Common myeloid progenitor, CD34-positive (primary cell): ENCODE results near the gene PTBP1.

ENCODE experiments used
- CTCF ChIA-PET: fragments of 350-600 bp; sonication (Branson Sonifier 250); formaldehyde crosslinking; loops from one replicate; lab custom pipeline; 2021; ENCODE audit warnings: antibody characterized with exemption; lab: Charles Lee
- POLR2A ChIA-PET: fragments of 350-600 bp; sonication (Branson Sonifier 250); formaldehyde crosslinking; loops from one replicate; lab custom pipeline; 2021; ENCODE audit warnings: antibody characterized with exemption; lab: Charles Lee
- DNase-seq, 3 donors: peaks; one replicate each; pipeline versions ENCODE4 v3.0.0 to v3.0.0-alpha.2; 2013
- H3K27ac ChIP-seq, 2 experiments: 1 replicate in 1 of 2; 2 replicates in 1 of 2; pipeline ENCODE4 v1.7.0; 2013; ENCODE audit warnings: inconsistent platforms in 2 of 2, low read length in 2 of 2, mild to moderate bottlenecking in 2 of 2, low read depth in 1 of 2, moderate library complexity in 1 of 2; ENCODE audit not compliant: severe bottlenecking in 2 of 2, insufficient read depth in 1 of 2, poor library complexity in 1 of 2
- H3K27me3 ChIP-seq, 5 experiments: replicated peaks in 2 of 5; 1 replicate in 3 of 5; 2 replicates in 2 of 5; pipeline versions ENCODE4 v1.6.1 to v1.7.0; 2013; ENCODE audit warnings: low read length in 4 of 5, mild to moderate bottlenecking in 2 of 5, moderate library complexity in 2 of 5, inconsistent platforms in 1 of 5; ENCODE audit not compliant: insufficient read depth in 5 of 5, control insufficient read depth in 4 of 5
- H3K36me3 ChIP-seq, 4 experiments: 1 replicate in 2 of 4; 2 replicates in 2 of 4; pipeline versions ENCODE4 v1.6.1 to v1.7.0; 2013; ENCODE audit warnings: low read length in 3 of 4, control low read depth in 1 of 4, mild to moderate bottlenecking in 1 of 4; ENCODE audit not compliant: control insufficient read depth in 4 of 4, insufficient read depth in 4 of 4
- H3K4me1 ChIP-seq, 4 experiments: 1 replicate in 3 of 4; 2 replicates in 1 of 4; pipeline versions ENCODE4 v1.6.1 to v1.7.1; 2013; ENCODE audit warnings: low read length in 3 of 4, mild to moderate bottlenecking in 3 of 4, control low read depth in 1 of 4, inconsistent platforms in 1 of 4, moderate library complexity in 1 of 4; ENCODE audit not compliant: control insufficient read depth in 4 of 4, insufficient read depth in 4 of 4; ENCODE audit errors: control extremely low read depth in 1 of 4
- H3K4me3 ChIP-seq, 7 experiments: 1 replicate in 4 of 7; 2 replicates in 3 of 7; pipeline versions ENCODE4 v1.5.1 to v1.7.0; 2013; ENCODE audit warnings: mild to moderate bottlenecking in 7 of 7, low read length in 6 of 7, moderate library complexity in 6 of 7, inconsistent platforms in 2 of 7, low read depth in 2 of 7, control low read depth in 1 of 7; ENCODE audit not compliant: insufficient read depth in 4 of 7, control insufficient read depth in 1 of 7; ENCODE audit errors: extremely low read depth in 1 of 7
- H3K9me3 ChIP-seq, 5 experiments: 1 replicate in 4 of 5; 2 replicates in 1 of 5; pipeline versions ENCODE4 v1.6.1 to v1.7.1; 2013; ENCODE audit warnings: low read length in 4 of 5, mild to moderate bottlenecking in 2 of 5, inconsistent platforms in 1 of 5, low read depth in 1 of 5, moderate library complexity in 1 of 5; ENCODE audit not compliant: control insufficient read depth in 4 of 5, insufficient read depth in 2 of 5; ENCODE audit errors: control extremely low read depth in 1 of 5
- WGBS: methylation state at CpG from one replicate; pipeline ENCODE4 v1.1.5; 2013; ENCODE audit not compliant: insufficient coverage; 5-methylcytosine and 5-hydroxymethylcytosine counted together

PTBP1 gene

DNA sequence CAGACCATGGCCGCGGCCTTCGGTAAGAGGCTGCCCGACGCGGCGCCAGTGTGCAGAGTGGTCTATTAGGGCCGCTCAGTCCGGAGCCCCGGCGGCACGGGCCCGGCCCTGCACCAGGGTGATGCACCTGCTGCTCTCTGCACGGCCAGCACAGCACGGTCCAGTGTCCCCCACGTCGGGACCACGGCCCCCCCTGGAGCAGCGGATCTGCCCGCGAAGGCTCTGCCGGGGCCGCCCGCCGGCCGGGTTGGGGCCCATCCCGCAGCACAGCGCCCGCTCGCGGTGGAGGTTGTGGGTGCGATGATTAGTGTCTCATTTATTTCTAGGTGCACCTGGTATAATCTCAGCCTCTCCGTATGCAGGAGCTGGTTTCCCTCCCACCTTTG is 7.9 kb downstream of the PTBP1 start:
- Histone ChIP-seq H3K36me3 (peaks cover 11 to 100% (median 67%) of the 10 kb centered on the region in 4 experiments), H3K27ac (no peak overlapping the region), H3K4me1 (peaks cover 0 to 21% (median 16%) of the 10 kb centered on the region in 4 experiments), H3K4me3 (no peak overlapping the region), H3K27me3 (no peaks in the 10 kb centered on the region), H3K9me3 (no peaks in the 10 kb centered on the region)
- ChIA-PET CTCF (no interaction called here), POLR2A (no interaction called here)
- 92% methylated on average over 26 of the region's 33 CpGs for WGBS
- DNase-seq = no peak

DNA sequence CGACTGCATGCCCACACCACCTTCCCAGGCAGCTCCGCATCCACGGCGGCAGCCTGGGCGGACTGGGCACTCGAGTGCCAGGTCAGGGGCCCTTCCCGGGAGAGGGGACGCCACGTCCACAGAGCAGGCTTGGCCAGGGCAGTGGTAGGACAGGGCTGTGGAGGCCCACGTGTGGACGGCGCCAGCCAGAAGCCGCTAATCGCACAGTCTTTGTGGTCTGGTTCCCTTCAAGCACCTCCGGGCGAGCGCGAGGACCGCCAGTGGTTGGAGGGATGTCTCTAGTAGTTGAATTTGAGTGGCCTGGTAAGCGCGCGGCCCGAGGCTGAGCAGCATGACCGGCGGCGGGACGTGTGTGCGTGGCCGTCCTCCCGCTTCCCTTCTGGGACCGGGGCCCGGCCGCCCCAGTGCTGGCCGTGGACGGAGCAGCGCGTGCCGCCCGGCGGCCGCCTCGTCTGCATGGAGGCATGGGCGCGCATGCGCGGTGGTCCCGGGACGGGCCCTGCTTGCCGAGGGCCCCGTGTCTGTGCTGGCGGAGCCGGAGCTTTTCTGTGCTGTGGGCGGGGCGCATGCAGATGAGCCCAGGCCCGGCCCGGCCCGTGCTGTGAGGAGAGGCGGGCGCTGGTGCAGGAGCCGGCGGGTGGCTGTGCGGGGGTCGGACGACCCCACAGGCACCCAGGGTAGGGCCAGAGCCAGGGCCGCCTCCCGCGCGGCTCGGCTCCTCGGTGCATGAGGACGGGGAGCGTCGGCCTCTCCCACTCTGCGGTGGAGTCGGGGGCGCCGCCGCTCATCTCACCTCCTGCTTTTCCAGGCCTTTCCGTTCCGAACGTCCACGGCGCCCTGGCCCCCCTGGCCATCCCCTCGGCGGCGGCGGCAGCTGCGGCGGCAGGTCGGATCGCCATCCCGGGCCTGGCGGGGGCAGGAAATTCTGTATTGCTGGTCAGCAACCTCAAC is 8.6 kb downstream of the PTBP1 start:
- H3K36me3 ChIP-seq = peaks cover 11 to 100% (median 71%) of the 10 kb centered on the region in 4 experiments
- ChIA-PET POLR2A (no interaction called here), CTCF (interaction anchor here (1.0 kb wide), 1 partner anchor 36 kb away, joined by 3 read pairs; no protein-coding TSS in a partner anchor)
- no peak for DNase-seq
- no peak overlapping the region for H3K27ac ChIP-seq
- no peaks in the 10 kb centered on the region for H3K9me3 ChIP-seq
- no peak overlapping the region for H3K4me3 ChIP-seq
- H3K27me3 ChIP-seq = no peaks in the 10 kb centered on the region
- 97% methylated on average over 79 of the region's 93 CpGs for WGBS
- peaks cover 0 to 13% (median 9%) of the 10 kb centered on the region in 4 experiments for H3K4me1 ChIP-seq

DNA sequence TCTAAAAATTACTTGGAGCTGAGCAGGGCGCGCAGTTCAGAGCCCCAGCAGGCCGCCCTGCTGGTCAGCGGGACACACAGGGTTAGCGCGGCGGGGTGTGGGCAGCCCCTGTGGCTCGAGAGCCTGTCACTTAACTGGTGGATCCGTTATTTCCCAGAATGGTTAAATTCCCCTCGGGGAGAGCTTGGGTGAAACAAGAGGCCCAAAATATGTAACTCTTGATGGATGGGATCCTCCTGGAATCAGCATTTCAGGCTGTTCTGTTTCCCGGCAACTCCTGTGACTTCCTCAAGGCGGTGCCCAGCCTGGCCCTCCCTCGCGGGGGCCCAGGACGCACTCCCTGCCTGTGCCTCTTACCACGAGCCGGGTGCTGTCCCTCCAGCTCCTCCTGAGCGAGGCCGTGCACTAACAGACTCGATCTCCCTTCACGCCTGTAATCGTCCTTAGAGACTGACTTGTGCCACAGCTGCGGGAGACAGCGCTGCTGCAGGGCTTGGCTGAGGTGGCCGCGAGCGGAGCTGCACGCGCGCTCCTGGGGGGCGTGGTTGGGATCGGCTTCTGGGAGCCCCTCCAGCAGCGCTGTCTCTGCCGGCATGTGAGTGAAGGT is 9.7 kb downstream of the PTBP1 start:
- Histone ChIP-seq H3K4me3 (no peak overlapping the region), H3K36me3 (peaks cover 13 to 100% (median 75%) of the 10 kb centered on the region in 4 experiments), H3K4me1 (peaks cover 0 to 3% (median 0%) of the 10 kb centered on the region in 4 experiments), H3K9me3 (no peaks in the 10 kb centered on the region), H3K27ac (no peak overlapping the region), H3K27me3 (no peaks in the 10 kb centered on the region)
- no peak for DNase-seq
- WGBS = 97% methylated on average over 34 of the region's 34 CpGs
- ChIA-PET CTCF (interaction anchor here (1.0 kb wide), 1 partner anchor 37 kb away, joined by 3 read pairs; no protein-coding TSS in a partner anchor), POLR2A (no interaction called here)

DNA sequence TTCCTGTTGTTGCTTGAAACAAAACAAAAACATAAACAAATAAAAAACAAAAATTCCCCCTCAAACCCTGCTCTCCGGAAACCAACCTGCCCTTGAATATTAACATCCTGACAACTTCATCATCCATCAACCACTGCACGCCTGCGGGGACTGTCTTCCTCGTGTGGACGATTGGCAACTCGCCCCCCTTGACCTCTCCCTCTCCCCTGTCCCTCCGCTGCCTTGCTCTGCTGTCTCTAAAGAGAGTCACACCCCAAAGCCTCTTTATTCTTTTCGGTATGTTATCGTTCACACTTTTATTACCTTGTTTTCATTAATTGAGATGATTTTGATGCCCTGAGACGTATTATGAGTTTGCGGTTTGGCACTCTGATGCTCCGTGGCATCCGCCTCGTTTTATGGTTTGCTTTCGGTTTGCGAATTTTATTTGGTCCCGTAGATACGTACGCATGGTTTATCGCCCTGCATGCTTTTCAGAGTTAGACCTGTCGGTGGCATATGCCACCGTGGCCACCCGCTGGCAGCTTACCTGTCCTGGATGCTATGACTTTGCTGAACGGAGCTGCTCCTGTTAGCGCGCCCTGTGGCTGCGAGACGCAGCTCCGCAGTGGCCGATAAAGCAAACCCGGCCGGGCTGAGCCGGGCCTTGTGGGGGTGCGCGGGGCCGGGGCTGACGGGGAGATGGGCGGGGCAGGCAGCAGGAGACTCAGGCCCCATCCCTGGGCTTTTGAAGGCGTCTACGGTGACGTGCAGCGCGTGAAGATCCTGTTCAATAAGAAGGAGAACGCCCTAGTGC is 10.6 kb downstream of the PTBP1 start:
- Histone ChIP-seq H3K9me3 (no peaks in the 10 kb centered on the region), H3K27ac (no peak overlapping the region), H3K27me3 (no peaks in the 10 kb centered on the region), H3K36me3 (peaks cover 16 to 96% (median 78%) of the 10 kb centered on the region in 4 experiments), H3K4me1 (no peaks in the 10 kb centered on the region), H3K4me3 (no peak overlapping the region)
- ChIA-PET CTCF (no interaction called here), POLR2A (no interaction called here)
- DNase-seq = no peak
- 98% methylated on average over 38 of the region's 44 CpGs for WGBS

DNA sequence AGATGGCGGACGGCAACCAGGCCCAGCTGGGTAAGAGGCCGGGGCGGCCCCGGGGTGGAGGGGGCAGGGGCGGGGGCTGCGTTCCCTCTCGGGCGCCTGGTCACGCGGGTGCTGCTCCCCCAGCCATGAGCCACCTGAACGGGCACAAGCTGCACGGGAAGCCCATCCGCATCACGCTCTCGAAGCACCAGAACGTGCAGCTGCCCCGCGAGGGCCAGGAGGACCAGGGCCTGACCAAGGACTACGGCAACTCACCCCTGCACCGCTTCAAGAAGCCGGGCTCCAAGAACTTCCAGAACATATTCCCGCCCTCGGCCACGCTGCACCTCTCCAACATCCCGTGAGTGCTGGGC is 11.1 kb downstream of the PTBP1 start:
- H3K4me1 ChIP-seq = no peaks in the 10 kb centered on the region
- peaks cover 16 to 98% (median 73%) of the 10 kb centered on the region in 4 experiments for H3K36me3 ChIP-seq
- H3K4me3 ChIP-seq = no peak overlapping the region
- DNase-seq = no peak
- CTCF ChIA-PET = no interaction called here
- H3K9me3 ChIP-seq = no peaks in the 10 kb centered on the region
- WGBS = 95% methylated on average over 21 of the region's 26 CpGs
- no peaks in the 10 kb centered on the region for H3K27me3 ChIP-seq
- no peak overlapping the region for H3K27ac ChIP-seq
- POLR2A ChIA-PET = no interaction called here

DNA sequence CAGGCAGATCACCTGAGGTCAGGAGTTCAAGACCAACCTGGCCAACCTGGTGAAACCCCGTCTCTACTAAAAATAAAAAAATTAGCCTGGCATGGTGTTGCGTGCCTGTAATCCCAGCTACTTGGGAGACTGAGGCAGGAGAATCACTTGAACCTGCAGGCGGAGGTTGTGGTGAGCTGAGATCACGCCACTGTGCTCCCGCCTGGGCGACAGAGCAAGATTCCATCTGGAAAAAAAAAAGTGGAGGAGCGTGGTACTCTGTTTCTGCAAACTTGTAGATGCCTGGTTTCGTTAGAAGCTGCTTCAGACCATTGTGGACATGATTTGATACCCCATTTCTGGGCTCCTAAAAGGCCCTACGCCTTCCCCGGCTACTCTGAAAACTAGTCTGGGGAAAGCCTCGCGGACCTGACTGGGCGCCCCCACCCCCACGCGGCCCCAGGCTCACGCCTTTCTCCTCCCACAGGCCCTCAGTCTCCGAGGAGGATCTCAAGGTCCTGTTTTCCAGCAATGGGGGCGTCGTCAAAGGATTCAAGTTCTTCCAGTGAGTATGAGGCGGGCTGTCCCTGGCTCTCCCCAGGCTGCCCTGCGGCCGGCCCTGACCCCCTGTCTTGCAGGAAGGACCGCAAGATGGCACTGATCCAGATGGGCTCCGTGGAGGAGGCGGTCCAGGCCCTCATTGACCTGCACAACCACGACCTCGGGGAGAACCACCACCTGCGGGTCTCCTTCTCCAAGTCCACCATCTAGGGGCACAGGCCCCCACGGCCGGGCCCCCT is 13.0 kb downstream of the PTBP1 start:
- peaks cover 16 to 82% (median 57%) of the 10 kb centered on the region in 4 experiments for H3K36me3 ChIP-seq
- no peaks in the 10 kb centered on the region for H3K4me1 ChIP-seq
- H3K27ac ChIP-seq = no peak overlapping the region
- no peak for DNase-seq
- POLR2A ChIA-PET = interaction anchor here (0.7 kb wide), 1 partner anchor 9 kb away, joined by 3 read pairs; no protein-coding TSS in a partner anchor
- CTCF ChIA-PET = interaction anchor here (0.6 kb wide), 1 partner anchor 1580 kb away, joined by 3 read pairs; no protein-coding TSS in a partner anchor
- H3K9me3 ChIP-seq = no peaks in the 10 kb centered on the region
- no peak overlapping the region for H3K4me3 ChIP-seq
- H3K27me3 ChIP-seq = no peaks in the 10 kb centered on the region
- WGBS = 96% methylated on average over 27 of the region's 30 CpGs
